GM12878 (cell line): Measurements from ENCODE around the gene KIZ. TPM values are rescaled to one million over a fixed set of nuclear protein-coding genes. Genes with fewer than 3 reads are reported as not detected.

Experiments used
- ATAC-seq: fragments of 200-7000 bp; cut with Tn5 transposase; 3 replicates; pipeline ENCODE4 v1.9.1; 2020; ENCODE audit warnings: mild to moderate bottlenecking, moderate library complexity
- BruUV-seq: library from RNA; stranded (reverse); fragments of 400-500 nt; replicated peaks from 2 replicates; lab custom pipeline; 2021; lab: Mats Ljungman, UMichigan
- CTCF ChIA-PET: fragments of 300-600 bp; sonication (Branson Sonifier 250); formaldehyde crosslinking; extraction: SDS; loops from one replicate; lab custom pipeline; 2021; ENCODE audit warnings: inconsistent platforms; lab: Yijun Ruan, JAX
- POLR2A ChIA-PET: fragments of 350-600 bp; formaldehyde crosslinking; extraction: SDS; loops from one replicate; lab custom pipeline; 2021; ENCODE audit warnings: inconsistent platforms; lab: Charles Lee
- RAD21 ChIA-PET: fragments of 300-600 bp; sonication (Branson Sonifier 250); formaldehyde crosslinking; loops from one replicate; lab custom pipeline; 2023; ENCODE audit warnings: antibody characterized with exemption; ENCODE audit not compliant: unreplicated experiment; lab: Charles Lee
- SMC1A ChIA-PET: fragments of 300-600 bp; sonication (Branson Sonifier 250); formaldehyde crosslinking; loops from one replicate; lab custom pipeline; 2023; ENCODE audit not compliant: unreplicated experiment, uncharacterized antibody; lab: Charles Lee
- DNase-seq: peaks from one replicate; pipeline ENCODE4 v3.0.0-alpha.2; 2011; ENCODE audit warnings: low read depth, low spot score
- FAIRE-seq: peaks from 3 replicates; lab custom pipeline; 2011; peaks lifted over from hg19 to GRCh38; lab: Jason Lieb, UNC
- H2AFZ ChIP-seq: 2 replicates; pipeline ENCODE4 v1.6.0; 2011; ENCODE audit warnings: low read depth, low read length, control low read depth; ENCODE audit not compliant: control insufficient read depth
- H3K27ac ChIP-seq: 2 replicates; pipeline ENCODE4 v1.5.1; 2011; ENCODE audit warnings: control low read depth; ENCODE audit not compliant: control insufficient read depth, insufficient read depth
- H3K27me3 ChIP-seq, 2 experiments: replicated peaks in 1 of 2; 2 replicates each; pipeline versions ENCODE4 v1.6.0 to v1.6.1; 2011; ENCODE audit warnings: low read length in 1 of 2; ENCODE audit not compliant: control insufficient read depth in 2 of 2, insufficient read depth in 2 of 2
- H3K36me3 ChIP-seq, 2 experiments: 2 replicates each; pipeline ENCODE4 v1.5.1; 2011; ENCODE audit warnings: low read length in 1 of 2; ENCODE audit not compliant: control insufficient read depth in 2 of 2, insufficient read depth in 2 of 2
- H3K4me1 ChIP-seq: 2 replicates; pipeline ENCODE4 v1.6.1; 2011; ENCODE audit warnings: mild to moderate bottlenecking, low read length, moderate library complexity, mixed read lengths; ENCODE audit not compliant: control insufficient read depth, insufficient read depth
- H3K4me2 ChIP-seq: 2 replicates; pipeline ENCODE4 v1.6.0; 2011; ENCODE audit warnings: control low read depth; ENCODE audit not compliant: control insufficient read depth, insufficient read depth
- H3K4me3 ChIP-seq: fragments of 200-600 bp; sonication (generic); 2 replicates; pipeline ENCODE4 v1.5.1; 2016
- H3K79me2 ChIP-seq: 2 replicates; pipeline ENCODE4 v1.6.0; 2011; ENCODE audit warnings: low read length; ENCODE audit not compliant: control insufficient read depth, insufficient read depth
- H3K9ac ChIP-seq: 2 replicates; pipeline ENCODE4 v1.8.0; 2011; ENCODE audit warnings: low read length, control low read depth, mixed read lengths; ENCODE audit not compliant: control insufficient read depth, insufficient read depth
- H3K9me3 ChIP-seq: replicated peaks from 3 replicates; pipeline ENCODE4 v1.5.1; 2011; ENCODE audit warnings: mild to moderate bottlenecking, low read length; ENCODE audit not compliant: control insufficient read depth, insufficient read depth
- H4K20me1 ChIP-seq: 2 replicates; pipeline ENCODE4 v1.6.0; 2011; ENCODE audit not compliant: control insufficient read depth, insufficient read depth
- CUX1 ChIP-seq: IDR thresholded peaks from 2 replicates; pipeline ENCODE4 v1.6.1; 2012; ENCODE audit warnings: improper control_type of control experiment, low read depth, low read length; ENCODE audit not compliant: insufficient replicate concordance
- MYC ChIP-seq: IDR thresholded peaks from 2 replicates; pipeline ENCODE4 v1.6.1; 2011; ENCODE audit warnings: mild to moderate bottlenecking, low read length, moderate library complexity, inconsistent platforms; ENCODE audit not compliant: insufficient read depth, insufficient replicate concordance, insufficient read length, severe bottlenecking
- TCF7 ChIP-seq: IDR thresholded peaks from 2 replicates; pipeline ENCODE4 v1.6.1; 2014; ENCODE audit warnings: antibody characterized with exemption, borderline replicate concordance
- WGBS: methylation state at CpG from one replicate; pipeline ENCODE4 v1.1.6; 2016; ENCODE audit warnings: low lambda C conversion rate; ENCODE audit not compliant: insufficient replicate concordance, insufficient coverage; ENCODE audit errors: missing lambda C conversion rate; 5-methylcytosine and 5-hydroxymethylcytosine counted together
- in situ Hi-C: fragments of 300-500 bp; cut with MboI; formaldehyde crosslinking; loops from 9 replicates; pipeline ENCODE4 v1.14.3; 2018; ENCODE audit warnings: mixed read lengths
- intact Hi-C: fragments of 100-400 bp; cut with micrococcal nuclease; formaldehyde crosslinking; loops from one replicate; pipeline ENCODE4 v1.14.2; 2022; ENCODE audit not compliant: unreplicated experiment
- polyA plus RNA-seq, 11 experiments: library from polyadenylated mRNA; depleted of rRNA in 4 of 11; unstranded in 6 of 11; stranded (reverse) in 5 of 11; fragments of >200 nt; fragmentation: Nextera tagmentation in 4 of 11; fragmentation: Illumina TruSeq in 1 of 11; extraction: Ambion mirVana in 4 of 11; extraction: Trizol in 1 of 11; gene quantifications; 1 replicate in 1 of 11; 2 replicates in 10 of 11; pipeline versions ENCODE4 v1.2.1 to v1.2.3, GENCODE V29; 2011 to 2016; ENCODE audit warnings: inconsistent platforms in 2 of 11, missing spikeins in 2 of 11, low read depth in 1 of 11
- total RNA-seq, 4 experiments: library from RNA; depleted of rRNA in 3 of 4; stranded (reverse); fragments of >200 nt in 3 of 4; fragmentation: Illumina TruSeq in 1 of 4; extraction: Trizol in 1 of 4; gene quantifications; 2 replicates each; pipeline versions ENCODE4 v1.2.1 to v1.2.3, GENCODE V29; 2013 to 2021

The KIZ gene
- total and polyA plus RNA-seq, 10 of the 15 experiments (the other 5 are each of a cell fraction or from before 2014, with no cell fraction given): 2.7 to 11.0 (median 7.3) TPM

DNA sequence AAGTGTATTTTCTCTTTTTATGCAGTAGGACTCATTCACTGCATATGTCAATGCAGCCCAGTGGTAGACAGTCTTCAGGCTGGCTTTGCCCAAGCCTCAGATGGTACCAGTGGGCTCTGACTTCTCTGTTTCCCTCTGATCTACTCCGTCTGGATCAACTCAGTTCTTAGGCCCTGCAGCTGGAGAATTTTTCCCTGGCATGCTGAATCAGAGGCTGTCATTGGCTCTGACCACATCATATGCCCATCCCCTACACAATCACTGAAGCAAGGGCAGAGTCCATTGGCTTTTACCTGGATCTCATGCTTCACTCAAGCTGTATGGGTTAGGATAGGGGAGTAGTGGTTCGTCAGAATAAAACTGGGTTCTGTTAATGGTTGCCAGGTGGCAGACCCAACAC lies 57.8 kb downstream of the KIZ start:
- intact Hi-C loops (no loop called here), in situ Hi-C loops (no loop called here)
- CTCF ChIA-PET: no interaction called here
- no peak for TF ChIP-seq CUX1
- no peak for TF ChIP-seq MYC
- no peak for TF ChIP-seq TCF7
- TF ChIP-seq, all 136 proteins: peak for 0
- BruUV-seq: no TSS peak
- Histone ChIP-seq H3K27ac (no peak overlapping the region), H3K79me2 (no peaks in the 10 kb centered on the region), H3K9me3 (no peaks in the 10 kb centered on the region), H3K27me3 (no peaks in the 10 kb centered on the region), H3K36me3 (0 out of 4 replicates have a peak, but pooled peaks cover 0 to 4% of the 10 kb centered on the region in 2 experiments), H4K20me1 (no peaks in the 10 kb centered on the region), H3K4me1 (no peaks in the 10 kb centered on the region), H3K4me2 (no peak overlapping the region), H3K4me3 (no peak overlapping the region), H2AFZ (no peak overlapping the region), H3K9ac (no peak overlapping the region)
- DNase-seq (no peak), FAIRE-seq (no peak), ATAC-seq (no peak)
- SMC1A ChIA-PET: no interaction called here
- 70% methylated on average over 2 of the region's 2 CpGs for WGBS
- RAD21 ChIA-PET: no interaction called here
- POLR2A ChIA-PET: no interaction called here
